Measurements from ENCODE around the gene NXPH1. TPM values are rescaled to one million over a fixed set of nuclear protein-coding genes. Genes with fewer than 3 reads are reported as not detected.

The NXPH1 gene
- total RNA-seq, 1 donor from 2014 or later: not detected

DNA sequence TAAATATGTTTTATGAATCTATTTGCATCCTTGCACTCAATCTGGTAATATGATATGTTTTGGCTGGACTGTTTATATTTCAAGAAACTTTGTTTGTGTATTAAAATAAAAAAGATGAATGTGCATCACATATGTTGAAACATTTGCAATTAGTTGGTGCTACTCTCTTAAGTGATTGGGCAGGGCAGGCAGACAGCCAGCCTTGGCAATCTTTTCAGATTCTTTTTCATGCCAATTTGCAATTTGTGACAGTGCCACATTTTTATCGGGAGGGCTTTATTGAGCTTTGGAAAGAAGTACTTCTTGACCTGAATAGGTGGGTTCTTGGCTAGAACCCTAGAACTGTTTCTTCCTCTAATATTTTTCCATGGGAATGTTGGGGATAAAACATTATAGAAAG, 152.2 kb downstream of the NXPH1 start:
- no peak for DNase-seq (ENCODE audit: extremely low read depth, low read depth, low spot score)

DNA sequence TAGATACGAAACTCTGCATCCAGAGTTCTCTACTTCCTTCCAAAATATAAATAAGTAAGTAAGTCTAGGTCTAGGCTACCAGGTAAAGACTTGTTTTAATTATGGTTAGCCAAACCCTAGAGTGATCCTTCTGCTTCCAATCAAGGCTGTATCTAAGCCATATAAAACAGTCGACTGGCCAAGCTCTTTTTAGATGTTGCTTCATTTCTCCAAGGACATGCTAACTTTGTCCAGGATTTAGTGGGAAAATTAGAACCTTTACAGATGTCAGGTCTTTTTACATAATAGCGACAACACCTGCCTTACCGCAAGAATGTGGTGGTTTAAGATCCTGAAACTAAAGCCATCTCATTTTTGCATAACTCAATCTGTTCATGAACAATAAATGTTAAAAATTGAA, 156.8 kb downstream of the NXPH1 start:
- DNase-seq (ENCODE audit: extremely low read depth, low read depth, low spot score): no peak

- no peak for DNase-seq (ENCODE audit: extremely low read depth, low read depth, low spot score)
Measured at GRCh38 chr7:8590791-8591190, 157.4 kb downstream of the NXPH1 start.

GRCh38 chr7:8591289-8591688, 157.9 kb downstream of the NXPH1 start:
- DNase-seq (ENCODE audit: extremely low read depth, low read depth, low spot score): no peak

- no peak for DNase-seq (ENCODE audit: extremely low read depth, low read depth, low spot score)
Measured at GRCh38 chr7:8592167-8592566, 158.8 kb downstream of the NXPH1 start.

GRCh38 chr7:8594115-8594514, 160.7 kb downstream of the NXPH1 start:
- DNase-seq (ENCODE audit: extremely low read depth, low read depth, low spot score): no peak

GRCh38 chr7:8597565-8597964, 164.2 kb downstream of the NXPH1 start:
- no peak for DNase-seq (ENCODE audit: extremely low read depth, low read depth, low spot score)

DNA sequence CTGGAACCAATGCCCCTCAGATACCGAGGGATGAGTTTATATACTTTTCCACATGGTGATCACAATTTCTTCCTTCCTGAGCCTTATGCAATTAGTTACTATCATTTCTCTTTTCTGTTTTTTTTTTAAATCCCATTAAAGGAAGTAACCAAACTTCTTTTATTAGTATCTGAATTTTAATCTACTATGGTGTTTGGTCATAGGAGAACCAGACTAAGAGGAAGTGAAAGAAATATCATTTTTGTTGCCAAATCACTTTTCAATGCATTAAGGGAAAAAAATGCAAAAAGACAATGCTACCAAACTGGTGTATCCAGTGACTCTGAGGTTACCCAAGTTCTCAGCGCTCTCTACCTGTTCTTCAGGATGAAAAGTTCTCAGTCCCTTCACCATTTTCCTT, 167.7 kb downstream of the NXPH1 start:
- DNase-seq (ENCODE audit: extremely low read depth, low read depth, low spot score): no peak

DNA sequence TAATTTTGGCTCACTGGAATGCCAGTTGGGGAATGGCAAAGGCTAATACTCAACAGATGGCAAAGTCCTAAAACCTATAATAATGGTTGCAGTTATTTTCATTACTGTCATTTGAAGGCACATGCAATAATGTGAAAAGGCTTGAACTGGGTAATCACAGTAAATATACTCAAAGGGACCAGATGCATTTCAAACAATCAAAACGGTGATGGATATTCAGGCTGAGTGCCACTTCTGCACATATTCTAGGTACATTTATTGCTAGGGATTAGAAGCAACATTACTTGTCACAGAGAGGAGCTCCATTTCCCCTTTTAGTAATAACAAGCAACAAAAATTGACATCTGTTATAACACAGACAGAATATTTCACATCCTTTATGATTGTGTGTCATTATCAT, 171.8 kb downstream of the NXPH1 start:
- no peak for DNase-seq (ENCODE audit: extremely low read depth, low read depth, low spot score)

- DNase-seq (ENCODE audit: extremely low read depth, low read depth, low spot score): no peak
Measured at GRCh38 chr7:8612584-8612983, 179.2 kb downstream of the NXPH1 start.

- no peak for DNase-seq (ENCODE audit: extremely low read depth, low read depth, low spot score)
Measured at GRCh38 chr7:8613191-8613590, 179.8 kb downstream of the NXPH1 start.

GRCh38 chr7:8615019-8615418, 181.6 kb downstream of the NXPH1 start:
- no peak for DNase-seq (ENCODE audit: extremely low read depth, low read depth, low spot score)

DNA sequence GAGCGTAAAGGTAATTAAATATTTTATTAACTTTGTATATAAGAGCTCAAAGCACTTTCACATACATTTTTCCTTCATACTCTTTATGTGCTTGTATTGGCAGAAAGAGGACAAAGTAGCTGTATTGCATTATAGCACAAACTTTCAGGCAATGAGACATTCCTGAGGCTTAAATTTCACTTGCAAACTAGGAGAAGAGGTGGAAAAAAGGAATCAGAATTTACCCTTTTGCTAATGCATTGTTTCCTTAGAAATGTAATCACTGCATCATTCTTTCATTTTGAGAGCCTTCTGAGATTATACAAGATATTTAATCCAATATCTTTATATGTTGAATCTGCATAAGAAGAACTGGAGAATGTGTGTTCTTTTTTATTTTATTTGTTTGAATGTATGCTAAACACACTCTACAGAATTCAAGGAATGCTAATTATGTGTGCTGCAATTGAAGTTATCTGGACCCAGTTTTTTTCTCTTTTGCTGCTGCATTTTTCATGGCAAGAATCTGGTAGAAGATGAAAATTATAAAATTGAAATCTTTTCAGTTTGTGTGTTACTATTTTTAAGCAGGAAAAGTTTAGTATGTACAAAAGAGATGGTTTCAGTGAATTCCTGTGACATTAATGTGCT, 185.1 kb downstream of the NXPH1 start:
- DNase-seq (ENCODE audit: extremely low read depth, low read depth, low spot score): no peak

- no peak for DNase-seq (ENCODE audit: extremely low read depth, low read depth, low spot score)
Measured at GRCh38 chr7:8620169-8620568, 186.8 kb downstream of the NXPH1 start.

- DNase-seq (ENCODE audit: extremely low read depth, low read depth, low spot score): no peak
Measured at GRCh38 chr7:8625612-8626011, 192.2 kb downstream of the NXPH1 start.

- DNase-seq (ENCODE audit: extremely low read depth, low read depth, low spot score): no peak
Measured at GRCh38 chr7:8627325-8627724, 193.9 kb downstream of the NXPH1 start.

DNA sequence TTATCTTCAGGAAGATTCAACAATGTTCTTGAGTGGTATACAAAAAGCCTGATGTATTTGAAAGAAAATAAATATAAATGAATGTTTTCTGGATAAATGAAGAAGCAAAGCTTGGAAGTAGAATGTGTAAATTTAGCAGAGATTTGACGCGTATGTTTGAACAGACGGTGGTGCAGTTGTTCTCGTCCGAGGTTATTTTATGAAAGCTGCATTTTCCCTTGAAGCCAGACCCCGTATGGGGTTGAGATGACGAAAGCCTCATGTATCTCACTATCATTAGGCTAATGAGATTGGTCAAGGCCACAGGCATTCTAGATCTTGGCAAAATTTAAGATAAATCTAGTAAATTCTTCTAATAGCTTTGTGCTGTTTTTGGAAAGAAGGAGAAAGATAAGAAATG, 195.2 kb downstream of the NXPH1 start:
- DNase-seq (ENCODE audit: extremely low read depth, low read depth, low spot score): no peak

DNA sequence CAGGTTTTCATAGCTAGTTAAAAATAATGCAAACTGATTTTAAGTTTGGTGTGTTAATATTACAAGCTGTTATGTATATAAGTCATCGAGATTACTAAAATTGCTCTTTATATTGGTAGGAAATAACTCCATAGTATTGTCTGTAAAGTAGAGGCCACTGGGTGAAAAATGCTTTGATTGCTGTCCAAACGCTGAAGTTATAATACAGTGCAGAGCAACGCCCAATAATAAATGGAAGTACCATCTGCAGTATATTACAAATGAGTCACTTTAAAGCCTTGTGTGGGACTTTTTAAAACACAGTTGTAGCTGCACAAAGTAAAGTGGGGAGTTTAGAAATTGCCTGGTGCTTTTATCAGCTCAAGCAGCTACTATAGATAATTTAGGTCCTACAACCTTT, 196.1 kb downstream of the NXPH1 start:
- no peak for DNase-seq (ENCODE audit: extremely low read depth, low read depth, low spot score)

GRCh38 chr7:8637322-8637721, 203.9 kb downstream of the NXPH1 start:
- no peak for DNase-seq (ENCODE audit: extremely low read depth, low read depth, low spot score)

- DNase-seq (ENCODE audit: extremely low read depth, low read depth, low spot score): no peak
Measured at GRCh38 chr7:8638076-8638475, 204.7 kb downstream of the NXPH1 start.

DNA sequence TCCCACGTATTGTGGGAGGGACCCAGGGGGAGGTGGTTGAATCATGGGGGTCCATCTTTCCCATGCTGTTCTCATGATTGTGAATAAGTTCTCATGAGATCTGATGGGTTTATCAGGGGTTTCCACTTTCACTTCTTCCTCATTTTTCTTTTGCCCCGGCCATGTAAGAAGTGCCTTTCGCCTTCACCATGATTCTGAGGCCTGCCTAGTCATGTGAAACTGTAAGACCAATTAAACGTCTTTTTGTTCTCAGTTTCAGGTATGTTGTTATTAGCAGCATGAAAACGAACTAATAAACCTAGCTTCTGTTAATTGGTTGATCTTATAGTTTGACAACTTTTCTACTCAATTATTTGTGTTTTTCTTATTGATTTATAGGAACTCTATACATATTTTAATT, 206.3 kb downstream of the NXPH1 start:
- DNase-seq (ENCODE audit: extremely low read depth, low read depth, low spot score): no peak

DNA sequence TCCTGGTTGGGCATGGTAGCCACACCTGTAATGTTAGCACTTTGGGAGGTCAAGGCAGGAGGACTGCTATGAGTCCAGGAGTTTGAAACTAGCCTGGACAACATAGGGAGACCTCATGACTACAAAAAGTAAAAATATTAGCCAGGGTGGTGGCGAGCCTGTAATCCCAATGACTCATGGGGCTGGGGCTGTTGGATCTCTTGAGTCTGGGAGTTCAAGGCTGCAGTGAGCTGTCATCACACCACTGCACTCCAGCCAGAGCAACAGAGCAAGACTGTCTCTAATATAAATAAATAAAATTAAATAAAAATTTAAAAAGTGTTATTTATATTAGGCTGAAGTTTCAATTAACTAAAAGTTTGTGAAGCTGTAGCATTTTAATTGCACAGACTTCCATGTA, 207.3 kb downstream of the NXPH1 start:
- DNase-seq (ENCODE audit: extremely low read depth, low read depth, low spot score): no peak

Data from glomerular endothelial cell (primary cell).